GM18909 (cell line): ENCODE data around the gene OR8A1.

Experiments used
- ATAC-seq: cut with Tn5 transposase; IDR thresholded peaks from one replicate; pipeline ENCODE4 v1.9.1; 2021; ENCODE audit warnings: mild to moderate bottlenecking; ENCODE audit not compliant: unreplicated experiment, poor library complexity

Gene OR8A1

DNA sequence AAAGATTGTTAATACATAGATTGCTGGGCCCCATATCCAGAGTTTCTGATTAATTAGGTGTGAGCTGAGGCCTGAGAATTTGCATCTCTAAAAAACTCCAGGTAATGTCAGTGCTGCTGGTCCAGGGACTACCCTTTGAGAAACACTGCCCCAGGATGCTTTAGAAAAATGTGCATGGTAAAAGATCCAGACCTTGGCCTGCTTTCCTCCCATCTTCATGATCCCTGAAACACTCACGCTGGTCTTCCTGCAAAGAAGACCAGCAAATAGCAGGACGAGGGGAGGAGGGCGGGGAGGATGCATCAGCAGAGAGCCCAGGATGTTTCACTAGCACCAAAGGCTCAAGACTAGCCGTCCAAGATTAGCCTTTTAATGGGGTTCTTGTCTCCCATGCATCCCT, at the start of gene OR8A1:
OR8A1 (plus strand) TSS at position 301 of the 400 bp plus-strand sequence. CDS start 123 bp downstream, outside the sequence.
- no peak for ATAC-seq

DNA sequence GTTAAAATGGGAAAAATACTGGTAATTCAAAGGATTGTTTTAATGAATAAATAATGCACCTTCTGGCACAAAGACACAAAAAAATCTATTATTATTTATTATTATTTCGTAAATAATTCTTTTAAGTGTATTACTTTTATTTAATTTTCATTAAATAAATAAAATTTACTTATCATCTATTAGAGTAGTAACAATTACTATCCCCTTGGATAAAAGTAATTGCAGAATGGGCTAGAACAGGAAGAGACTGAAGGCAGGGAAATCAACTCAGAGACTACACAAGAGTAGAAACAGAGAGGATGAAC, 49.3 kb upstream of the OR8A1 start:
- ATAC-seq = no peak

DNA sequence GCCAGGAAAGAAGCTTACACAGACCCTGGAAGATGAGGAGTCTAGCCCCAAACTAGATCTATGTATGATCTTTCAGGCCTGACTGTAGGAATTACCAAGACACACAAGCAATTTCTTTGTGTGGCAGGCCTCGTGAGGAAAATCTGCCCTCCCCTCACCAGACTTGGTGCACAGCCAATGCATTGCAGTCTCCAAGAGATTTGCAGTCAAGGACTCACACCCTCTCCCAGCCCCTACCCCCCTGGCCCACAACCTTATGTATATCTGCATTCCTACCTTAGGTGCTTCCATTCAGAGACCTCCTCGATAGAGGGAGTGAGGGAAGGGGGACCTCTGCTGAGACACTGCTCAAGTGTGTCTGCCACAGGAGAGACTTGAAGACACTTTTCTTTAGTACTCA, 36.2 kb upstream of the OR8A1 start:
- ATAC-seq = no peak

DNA sequence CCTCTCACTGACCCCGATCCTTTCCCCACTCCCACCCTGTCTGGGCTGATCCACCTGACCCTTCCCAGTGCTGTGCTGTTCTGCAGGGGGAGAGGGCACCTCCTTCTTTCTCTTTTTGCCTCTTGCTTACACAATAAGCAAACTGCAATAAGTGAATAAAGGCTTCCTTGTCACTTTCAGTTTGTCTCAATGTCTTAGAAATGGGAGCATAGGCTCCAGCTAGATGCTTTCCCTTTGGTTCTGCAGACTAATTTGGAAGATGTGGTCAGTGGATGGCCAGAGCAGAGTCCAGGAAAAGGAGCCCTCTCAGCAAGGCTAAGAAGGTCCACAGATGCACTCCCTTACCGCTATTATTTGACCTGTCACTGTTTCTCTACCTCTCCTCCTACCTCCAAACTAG, 35.7 kb upstream of the OR8A1 start:
- ATAC-seq = no peak

DNA sequence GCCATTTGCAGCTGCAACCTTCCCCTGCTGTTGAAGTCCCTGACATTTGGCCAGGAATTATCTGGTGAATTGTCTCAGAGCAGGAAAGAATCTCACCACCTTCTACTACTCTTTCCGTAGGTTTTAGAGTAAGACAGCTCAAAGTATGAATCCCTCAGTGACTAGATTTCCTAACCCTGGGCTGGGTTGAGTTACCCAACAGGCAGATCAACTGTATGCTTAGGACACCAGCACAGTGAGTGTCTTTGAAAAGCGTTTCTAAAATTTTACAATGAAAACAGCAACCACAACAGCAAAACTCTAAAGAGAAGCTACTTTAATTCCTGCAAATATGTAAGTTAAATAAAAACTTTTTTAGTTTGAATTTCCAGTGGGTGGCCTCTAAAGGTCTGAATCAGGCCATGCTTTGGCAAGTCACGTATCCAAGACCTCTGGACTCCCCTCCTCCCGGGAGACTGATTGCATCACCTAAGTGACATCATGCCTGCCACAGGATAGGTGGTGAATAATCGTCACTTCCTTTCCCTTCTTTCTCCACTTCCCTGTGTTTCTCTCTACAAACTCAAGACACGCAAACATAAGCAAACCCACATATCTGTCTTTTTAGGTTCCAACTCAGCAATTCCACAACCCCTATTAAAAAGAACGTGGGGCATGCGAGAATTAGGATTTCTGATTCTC, 34.1 kb upstream of the OR8A1 start:
- no peak for ATAC-seq

DNA sequence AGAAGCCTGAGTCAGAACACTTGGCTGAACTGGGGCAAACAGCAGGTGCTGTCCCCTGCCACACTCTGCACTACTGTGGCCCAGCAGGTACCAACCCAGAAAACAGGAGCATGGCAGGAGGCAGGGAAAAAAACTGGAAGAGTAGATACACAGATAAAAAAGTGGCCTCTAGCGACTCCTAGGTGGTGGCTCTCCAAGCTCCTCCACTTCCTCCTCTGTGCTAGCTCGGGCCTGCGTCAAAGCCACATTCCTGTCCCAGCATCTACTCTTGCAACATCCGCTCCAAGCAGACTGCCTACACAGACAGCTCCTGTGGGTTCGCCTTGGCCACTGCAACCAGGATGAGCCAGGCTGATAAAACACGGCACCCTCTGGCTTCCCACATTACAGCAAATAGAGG, 33.3 kb upstream of the OR8A1 start:
- ATAC-seq = no peak

DNA sequence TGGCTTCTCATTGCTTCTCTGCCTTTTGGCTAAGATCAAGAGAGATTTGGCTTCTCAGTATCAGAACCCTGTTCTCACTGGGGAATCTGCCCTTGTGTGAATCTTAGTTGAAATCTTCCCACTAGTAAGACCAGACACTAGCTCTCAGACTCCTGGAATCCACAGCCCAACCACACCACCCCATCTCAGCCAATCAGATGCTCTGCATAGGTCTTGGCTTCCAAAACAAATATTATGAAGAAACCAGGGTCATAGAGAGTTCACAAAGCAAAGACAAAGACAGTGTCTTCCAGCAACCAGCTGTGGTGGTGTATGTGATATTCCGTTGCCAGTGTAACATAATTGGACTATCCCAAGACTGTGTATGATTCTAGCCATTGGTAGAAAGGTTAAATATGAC, 31.8 kb upstream of the OR8A1 start:
- ATAC-seq = no peak

DNA sequence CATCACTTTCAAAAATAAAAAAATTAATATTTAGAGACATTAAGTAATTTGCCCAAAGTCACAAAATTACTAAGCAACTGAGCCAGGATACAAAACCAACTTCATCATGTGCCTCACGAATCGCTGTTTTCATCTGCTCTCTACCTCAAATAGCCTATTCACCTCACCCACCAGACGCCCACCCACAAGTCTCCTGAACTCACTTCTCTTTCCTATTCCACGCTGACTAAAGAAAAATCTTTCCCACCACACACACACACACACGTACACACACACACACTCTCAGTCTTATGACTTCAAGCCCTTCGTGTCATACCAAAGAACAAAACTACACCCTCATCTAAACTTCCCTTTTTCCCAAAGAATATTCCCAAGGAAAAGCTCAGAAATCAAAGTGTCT, 28.6 kb upstream of the OR8A1 start:
- ATAC-seq = no peak

DNA sequence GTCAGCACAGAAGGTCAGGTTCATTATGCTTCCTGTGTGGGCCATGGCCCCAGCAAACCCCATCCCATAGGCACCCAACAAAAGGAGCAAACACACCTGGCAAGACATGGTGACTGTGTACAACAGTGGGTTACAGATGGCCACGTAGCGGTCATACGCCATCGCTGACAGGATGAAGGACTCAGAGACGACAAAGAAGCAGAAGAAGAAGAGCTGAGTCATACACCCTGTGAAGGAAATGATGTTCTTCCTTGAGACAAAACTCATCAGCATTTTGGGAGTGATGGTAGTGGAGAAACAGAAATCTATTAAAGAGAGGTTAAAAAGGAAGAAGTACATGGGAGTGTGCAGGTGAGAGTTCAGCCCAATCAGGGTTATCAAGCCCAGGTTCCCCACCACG, 26.7 kb upstream of the OR8A1 start:
- no peak for ATAC-seq

DNA sequence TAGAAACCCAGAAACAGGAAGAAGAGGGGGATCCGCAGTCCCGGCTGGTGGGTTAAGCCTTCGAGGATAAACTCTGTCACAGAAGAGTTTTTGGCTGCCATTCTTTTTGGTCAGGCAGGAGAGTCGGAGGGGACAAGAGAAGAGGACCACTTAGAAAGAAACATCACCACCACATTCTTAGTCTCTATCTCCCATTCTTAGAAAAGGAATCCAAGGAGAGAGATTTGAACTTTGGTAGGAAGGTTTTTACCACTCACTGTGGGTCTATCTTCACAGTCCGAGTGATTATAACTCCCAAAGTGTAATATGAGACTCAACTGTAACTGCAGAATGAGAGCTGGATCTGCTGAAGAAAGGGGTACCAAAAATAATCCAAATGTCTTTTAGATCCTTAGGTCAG, 26.2 kb upstream of the OR8A1 start, which contains the start of gene OR8B12:
OR8B12 (minus strand) TSS at position 101 of the 400 bp plus-strand sequence; CDS start at position 101, 0 bp downstream.
- ATAC-seq = no peak

DNA sequence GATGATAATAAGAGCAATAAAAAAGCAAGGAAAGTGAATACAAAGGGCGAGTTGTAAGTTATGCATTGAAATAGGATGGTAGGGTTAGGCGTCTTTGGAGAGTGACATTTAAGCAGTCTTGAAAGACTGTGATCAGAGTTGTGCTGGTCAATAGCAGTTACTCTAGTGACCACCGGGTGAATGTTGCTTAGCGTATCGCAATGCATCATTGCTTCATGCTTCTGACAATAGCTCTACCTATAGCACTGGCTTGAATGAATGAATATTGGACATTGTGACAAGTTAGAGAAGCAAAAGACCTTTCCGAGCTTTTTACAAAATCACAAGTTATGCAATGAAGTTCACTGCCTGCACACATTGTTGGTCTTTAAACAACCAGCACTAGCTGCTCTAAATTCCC, 18.6 kb upstream of the OR8A1 start:
- no peak for ATAC-seq

DNA sequence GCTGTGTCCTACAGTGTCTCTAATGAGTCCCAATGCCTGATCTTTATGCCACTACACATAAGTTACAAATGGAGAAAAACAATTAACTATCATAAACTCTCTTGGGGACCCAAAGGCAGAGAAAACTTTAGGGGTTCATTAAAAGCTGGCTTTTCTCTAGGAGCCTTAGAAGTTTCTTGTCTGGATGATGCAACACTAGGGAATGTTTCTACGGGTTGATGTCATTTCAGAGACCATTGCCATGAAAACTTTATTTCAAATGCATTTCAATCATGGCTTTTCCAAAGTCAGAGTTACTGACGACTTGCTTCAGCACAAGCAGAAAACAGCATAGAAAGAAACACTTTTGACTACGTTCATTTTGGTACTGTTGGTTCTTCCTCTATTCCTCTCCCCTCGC, 17.8 kb upstream of the OR8A1 start:
- ATAC-seq = no peak

DNA sequence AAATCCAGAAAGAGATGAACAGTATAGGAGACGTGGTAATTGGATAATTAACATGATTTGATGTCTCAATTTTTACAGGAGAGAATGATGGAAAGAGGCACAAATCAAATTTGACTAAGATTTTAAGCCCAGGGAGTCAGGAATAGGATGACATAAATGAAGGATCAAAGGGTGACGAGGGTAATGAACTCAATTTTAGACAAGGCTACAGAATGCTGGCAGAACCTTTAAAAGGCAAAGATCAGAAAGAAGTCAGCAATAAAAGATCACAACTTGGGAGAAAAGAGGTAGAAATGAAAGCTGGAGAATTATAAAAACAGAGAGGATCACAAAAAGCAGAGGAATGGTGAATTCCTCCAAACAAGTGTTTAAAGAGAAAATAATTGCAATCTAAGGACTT, 13.0 kb upstream of the OR8A1 start:
- no peak for ATAC-seq

DNA sequence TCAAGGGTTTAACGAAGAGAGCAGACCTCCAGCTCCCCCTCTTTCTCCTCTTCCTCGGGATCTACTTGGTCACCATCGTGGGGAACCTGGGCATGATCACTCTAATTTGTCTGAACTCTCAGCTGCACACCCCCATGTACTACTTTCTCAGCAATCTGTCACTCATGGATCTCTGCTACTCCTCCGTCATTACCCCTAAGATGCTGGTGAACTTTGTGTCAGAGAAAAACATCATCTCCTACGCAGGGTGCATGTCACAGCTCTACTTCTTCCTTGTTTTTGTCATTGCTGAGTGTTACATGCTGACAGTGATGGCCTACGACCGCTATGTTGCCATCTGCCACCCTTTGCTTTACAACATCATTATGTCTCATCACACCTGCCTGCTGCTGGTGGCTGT, 363 bp downstream of the OR8A1 start:
- ATAC-seq = no peak

DNA sequence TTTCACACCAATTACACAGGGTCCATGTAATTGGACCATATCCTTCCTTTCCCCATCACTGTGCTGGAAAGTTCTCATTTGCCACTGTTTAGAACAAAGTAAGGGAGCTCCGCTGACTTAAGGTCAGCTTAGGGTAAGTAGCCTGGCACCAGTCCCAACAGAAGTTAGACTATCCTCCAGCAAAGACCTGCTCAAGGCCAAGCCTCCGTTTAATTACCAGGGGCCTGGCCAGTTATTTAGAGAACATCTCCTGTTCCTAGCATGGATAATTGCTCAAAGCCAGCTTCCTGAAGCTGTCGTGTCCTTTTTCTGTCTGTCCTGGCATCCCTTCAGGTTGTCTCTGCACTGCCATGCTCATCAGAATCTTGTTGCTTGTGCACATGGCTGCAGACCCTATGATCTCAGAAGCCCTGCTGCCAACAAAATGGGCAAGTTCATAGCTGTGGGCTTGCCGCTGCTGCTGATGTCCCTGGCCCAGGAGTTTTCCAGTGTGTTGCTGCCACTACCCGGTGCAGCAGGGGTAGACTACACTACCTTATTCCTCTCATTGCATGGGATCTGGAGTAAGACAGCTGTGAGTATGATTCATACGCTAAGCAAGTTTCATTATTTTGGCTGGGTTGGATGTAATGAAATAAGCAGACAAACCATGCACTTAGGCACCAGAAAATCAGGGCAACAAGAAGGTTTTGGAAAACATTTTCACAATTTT, 8.1 kb downstream of the OR8A1 start:
- no peak for ATAC-seq

DNA sequence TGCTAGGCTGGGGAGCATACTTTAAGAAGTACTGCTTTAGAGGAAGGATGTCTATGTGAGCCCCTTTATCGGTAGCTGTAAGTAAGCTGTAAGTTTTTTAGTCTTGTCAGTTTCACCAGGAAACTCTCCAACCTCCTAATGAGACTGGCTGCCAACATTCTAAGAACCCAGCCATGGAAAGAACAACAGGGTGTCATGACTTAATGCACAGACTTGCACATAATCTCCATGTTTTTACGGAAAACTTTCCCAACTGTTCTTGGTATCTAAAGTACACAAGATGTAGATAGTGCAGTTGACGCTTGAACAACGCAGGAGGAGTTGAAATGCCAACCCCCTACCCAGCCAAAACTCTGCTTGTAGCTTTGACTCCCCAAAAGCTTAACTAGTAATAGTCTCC, 9.0 kb downstream of the OR8A1 start:
- ATAC-seq = no peak

DNA sequence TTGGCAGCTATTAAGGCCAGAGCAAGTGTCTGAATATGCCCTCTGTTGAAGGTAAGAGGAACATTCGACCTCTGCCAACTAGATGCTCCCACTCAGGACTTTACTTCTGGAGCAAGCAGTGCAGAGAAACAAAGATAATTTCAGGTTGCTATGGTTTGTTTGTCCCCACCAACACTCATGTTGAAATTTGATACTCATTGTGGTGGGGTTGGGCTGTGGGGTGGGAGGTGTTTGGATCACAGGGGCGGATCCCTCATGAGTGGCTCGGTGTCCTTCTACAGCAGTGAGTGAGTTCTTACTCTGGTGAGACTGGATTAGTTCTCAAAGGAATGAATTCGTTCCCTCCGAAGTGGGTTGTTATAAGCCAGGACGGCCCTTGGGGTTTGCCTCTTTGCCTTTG, 12.0 kb downstream of the OR8A1 start:
- no peak for ATAC-seq

DNA sequence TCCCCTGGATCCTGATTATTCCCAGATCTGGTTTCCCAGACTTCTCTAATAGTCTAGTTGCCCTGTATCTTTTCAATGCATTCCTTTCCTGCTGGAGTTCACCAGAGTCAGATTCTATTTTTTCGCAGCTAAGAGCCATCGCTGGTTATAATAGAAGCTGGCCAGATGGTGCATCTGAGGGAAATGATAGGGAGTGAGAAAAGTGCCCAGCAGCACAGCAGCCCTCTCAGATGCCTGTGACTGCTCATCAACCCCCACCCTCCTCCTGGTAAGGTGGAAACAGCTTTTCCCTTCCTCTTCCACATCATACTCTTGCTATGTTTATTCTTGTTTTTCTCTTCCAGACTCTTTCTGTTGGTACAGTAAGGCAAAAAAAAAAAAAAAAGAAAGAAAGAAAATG, 12.8 kb downstream of the OR8A1 start:
- ATAC-seq = no peak

DNA sequence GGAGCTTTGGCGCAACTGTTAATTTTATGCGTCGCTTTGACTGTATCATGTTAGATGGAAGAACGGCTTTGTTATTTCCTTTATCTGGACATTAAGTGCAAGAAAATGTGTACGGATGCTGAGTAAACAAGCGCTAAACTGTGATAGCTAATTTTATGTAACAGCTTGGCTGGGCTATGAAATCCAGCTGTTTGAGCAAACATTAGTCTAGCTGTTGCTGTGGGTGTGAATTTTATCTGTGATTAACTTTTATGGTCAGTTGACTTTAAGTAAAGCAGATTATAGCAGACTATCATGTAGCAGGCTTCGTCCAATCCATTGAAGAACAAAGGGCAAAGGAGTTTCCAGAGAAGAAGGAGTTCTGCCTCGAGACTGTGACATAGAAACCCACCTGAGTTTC, 14.0 kb downstream of the OR8A1 start:
- no peak for ATAC-seq

DNA sequence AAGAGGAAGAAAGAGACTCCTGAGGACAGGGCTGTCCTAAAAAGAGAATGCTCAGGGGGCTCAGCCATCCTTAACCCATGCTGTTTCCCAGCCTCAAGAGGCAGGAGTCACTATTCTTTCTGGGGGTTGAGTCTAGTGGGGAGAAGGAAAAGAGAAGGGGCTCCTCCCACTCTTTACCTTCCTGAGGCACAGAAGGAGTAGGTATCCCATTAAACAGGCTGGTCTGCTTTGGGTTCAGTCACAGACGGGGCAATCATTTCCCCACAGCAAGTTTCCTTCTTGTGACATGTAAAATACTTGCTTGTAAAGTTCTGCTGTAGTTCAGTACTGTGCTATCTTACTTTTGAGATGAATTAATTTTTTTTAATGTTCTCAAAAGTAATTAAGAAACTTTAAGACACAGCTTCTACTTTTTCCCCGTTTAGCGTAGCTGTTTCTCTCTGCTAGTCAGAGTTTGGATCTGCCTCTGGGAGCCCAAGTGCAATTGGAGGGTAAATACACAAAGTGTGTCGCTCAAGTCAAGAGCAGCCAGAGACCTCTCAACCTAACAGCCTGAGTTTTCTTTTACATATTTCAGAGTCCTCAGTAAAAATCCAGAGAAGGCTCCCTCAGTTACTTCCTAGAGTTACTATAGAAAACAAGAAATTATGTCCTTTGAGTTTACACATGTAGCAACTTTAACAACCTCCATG, 15.0 kb downstream of the OR8A1 start:
- ATAC-seq = no peak

DNA sequence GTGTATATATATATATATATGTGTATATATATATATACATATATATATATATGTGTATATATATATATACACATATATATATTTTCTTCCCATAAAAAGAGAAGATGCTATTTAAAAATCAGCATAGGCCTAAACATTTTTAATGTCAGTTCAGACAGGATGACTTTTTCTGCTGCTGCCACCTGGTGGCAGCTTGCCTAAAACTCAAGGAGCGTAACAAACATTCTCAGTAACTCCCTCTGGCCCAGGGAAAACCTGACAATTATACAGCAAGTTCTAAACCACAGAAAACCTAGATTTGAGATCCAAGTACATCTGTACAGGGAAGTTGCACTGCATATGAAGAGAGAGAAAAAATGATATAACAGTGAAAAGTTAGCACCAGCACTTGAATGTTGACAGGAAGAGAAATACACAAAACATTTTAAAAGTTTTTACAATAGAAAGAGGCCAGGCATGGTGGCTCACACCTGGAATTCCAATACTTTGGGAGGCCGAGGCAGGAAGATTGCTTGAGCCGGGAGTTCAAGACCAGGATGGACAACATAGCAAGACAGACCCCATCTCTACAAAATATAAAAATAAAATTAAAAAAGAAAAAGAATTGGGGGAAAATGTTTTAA, 16.6 kb downstream of the OR8A1 start:
- no peak for ATAC-seq
